Measurements from ENCODE around the gene PXDN.
"Not testable (repeated sequence)": the region's sequence is repeated elsewhere in the genome, so short reads cannot be mapped to it uniquely, and the experiment has no call there.

Gene PXDN

DNA sequence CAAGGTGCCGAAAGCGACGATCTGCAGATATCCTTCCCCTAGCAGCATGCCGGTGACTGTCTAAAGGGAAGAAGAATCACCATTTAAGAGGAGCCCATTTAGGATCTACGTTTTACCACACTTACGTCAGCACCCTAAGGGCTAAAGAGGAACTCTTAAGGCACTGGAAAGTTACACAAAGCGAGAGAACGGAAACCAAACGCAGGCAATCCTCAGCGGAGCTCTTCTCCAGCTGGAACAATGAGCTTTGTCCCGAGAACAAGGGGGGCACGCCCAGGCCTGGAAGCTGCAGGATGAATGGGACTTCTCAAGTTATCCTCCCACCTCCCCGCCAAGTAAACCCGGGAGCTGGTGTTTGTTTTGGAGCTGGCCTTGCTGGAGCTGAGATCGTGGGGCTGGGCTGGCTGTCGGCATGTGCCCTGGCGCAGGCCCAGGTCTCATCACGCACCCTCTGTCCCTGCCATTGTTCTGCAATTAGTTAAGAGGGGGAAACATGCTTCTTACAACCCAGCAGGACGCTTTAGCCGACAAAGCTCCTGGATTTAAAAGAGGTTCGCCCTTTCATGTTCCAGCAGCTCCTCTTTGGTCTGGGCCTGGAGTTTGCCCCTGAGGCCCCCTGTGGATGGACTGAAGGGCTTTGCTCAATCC is 36.4 kb downstream of the PXDN start:
- no peak overlapping the region for H3K4me3 ChIP-seq (ENCODE audit: low read length)
- TF ChIP-seq, protein P1, sequence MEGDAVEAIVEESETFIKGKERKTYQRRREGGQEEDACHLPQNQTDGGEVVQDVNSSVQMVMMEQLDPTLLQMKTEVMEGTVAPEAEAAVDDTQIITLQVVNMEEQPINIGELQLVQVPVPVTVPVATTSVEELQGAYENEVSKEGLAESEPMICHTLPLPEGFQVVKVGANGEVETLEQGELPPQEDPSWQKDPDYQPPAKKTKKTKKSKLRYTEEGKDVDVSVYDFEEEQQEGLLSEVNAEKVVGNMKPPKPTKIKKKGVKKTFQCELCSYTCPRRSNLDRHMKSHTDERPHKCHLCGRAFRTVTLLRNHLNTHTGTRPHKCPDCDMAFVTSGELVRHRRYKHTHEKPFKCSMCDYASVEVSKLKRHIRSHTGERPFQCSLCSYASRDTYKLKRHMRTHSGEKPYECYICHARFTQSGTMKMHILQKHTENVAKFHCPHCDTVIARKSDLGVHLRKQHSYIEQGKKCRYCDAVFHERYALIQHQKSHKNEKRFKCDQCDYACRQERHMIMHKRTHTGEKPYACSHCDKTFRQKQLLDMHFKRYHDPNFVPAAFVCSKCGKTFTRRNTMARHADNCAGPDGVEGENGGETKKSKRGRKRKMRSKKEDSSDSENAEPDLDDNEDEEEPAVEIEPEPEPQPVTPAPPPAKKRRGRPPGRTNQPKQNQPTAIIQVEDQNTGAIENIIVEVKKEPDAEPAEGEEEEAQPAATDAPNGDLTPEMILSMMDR (conservative IDR thresholded peaks at IDR 0.05; ENCODE audit: low read depth, low read length): no peak

DNA sequence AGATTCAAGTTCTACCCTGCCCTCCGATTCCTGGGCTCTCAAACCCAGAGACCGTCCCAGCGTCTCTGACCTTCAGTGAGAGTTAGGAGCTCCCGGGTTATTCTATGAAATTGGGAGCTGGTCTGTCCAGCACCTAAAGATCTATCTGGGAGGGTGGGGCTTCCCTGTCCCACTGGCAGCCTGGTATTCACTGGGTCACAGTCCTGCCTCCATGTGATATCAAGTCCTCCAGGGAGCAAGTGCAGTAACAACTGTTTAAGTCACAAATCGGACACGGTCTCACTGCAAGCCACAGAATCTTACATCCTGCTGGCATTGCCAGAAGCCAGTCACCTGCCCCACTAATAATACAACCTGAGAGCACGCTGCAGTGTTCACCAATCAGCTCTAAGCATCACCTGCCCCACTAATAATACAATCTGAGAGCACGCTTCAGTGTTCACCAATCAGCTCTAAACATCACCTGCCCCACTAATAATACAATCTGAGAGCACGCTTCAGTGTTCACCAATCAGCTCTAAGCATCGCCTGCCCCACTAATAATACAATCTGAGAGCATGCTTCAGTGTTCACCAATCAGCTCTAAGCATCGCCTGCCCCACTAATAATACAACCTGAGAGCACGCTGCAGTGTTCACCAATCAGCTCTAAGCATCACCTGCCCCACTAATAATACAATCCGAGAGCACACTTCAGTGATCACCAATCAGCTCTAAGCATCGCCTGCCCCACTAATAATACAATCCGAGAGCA is 38.0 kb downstream of the PXDN start:
- not testable (repeated sequence) for DNase-seq (ENCODE audit: low read depth)

More for the DNA sequence above, 36.4 kb downstream of the PXDN start:
- DNase-seq (ENCODE audit: low read depth): no peak

DNA sequence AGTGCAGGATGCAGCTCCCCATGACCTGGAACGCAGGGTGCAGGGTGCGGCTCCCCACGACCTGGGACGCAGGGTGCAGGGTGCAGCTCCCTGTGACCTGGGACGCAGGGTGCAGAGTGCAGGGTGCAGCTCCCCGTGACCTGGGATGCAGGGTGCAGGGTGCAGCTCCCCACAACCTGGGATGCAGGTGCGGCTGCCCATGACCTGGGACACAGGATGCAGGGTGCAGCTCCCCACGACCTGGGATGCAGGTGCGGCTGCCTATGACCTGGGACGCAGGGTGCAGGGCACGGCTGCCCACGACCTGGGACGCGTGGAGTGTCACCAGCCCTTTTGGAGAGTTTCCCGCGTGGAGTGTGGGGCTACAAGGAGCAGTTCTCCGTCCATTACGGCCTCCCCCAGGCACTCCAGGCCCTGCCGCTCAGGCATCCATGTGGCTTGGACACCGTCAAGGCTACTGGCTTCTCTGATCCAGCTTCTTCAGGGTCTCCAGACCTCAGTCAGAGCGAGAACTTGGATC is 38.7 kb downstream of the PXDN start:
- no peak for DNase-seq (ENCODE audit: low read depth)
- TF ChIP-seq, protein P1 (conservative IDR thresholded peaks at IDR 0.05; ENCODE audit: low read depth, low read length): no peak
- no peak overlapping the region for H3K4me3 ChIP-seq (ENCODE audit: low read length)

More for the DNA sequence above, 38.0 kb downstream of the PXDN start:
- H3K4me3 ChIP-seq (ENCODE audit: low read length): not testable (repeated sequence)

DNA sequence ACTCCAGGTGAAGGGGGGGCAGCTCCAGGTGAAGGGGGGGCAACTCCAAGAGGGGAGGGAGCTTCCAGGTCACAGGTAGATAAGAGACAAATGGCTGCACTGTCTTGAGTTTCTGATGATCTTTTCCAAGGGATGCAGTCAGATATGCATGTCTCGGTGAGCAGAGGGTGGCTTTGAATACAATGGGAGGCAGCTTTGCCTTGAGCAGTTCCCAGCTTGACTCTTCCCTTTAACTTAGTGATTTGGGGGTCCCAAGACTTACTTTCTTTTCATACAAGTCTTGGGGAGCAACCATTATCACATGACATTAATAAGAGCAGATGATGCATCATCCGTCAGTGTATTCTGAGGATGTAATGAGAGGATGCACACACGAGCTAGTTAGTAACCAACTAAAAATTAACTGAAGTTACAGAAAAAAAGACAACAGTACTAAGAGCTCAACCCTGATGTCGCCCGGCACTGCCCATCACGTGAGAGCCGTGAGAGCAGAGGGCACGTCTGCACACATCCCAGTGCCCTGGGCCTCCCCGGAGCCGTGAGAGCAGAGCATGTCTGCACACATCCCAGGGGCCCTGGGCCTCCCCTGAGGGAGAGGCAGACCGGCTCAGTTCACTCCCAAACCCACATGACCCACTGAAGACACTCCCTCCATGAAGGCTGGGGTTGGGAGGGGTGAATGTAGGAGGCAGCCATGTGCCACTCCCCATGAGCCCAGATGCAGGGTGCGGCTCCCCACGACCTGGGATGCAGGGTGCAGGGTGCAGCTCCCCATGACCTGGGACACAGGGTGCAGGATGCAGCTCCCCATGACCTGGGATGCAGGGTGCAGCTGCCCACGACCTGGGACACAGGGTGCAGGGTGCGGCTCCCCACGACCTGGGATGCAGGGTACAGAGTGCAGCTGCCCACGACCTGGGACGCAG is 39.4 kb downstream of the PXDN start:
- no peak for DNase-seq (ENCODE audit: low read depth)
- no peak overlapping the region for H3K4me3 ChIP-seq (ENCODE audit: low read length)
- TF ChIP-seq, protein P1 (conservative IDR thresholded peaks at IDR 0.05; ENCODE audit: low read depth, low read length): no peak

DNA sequence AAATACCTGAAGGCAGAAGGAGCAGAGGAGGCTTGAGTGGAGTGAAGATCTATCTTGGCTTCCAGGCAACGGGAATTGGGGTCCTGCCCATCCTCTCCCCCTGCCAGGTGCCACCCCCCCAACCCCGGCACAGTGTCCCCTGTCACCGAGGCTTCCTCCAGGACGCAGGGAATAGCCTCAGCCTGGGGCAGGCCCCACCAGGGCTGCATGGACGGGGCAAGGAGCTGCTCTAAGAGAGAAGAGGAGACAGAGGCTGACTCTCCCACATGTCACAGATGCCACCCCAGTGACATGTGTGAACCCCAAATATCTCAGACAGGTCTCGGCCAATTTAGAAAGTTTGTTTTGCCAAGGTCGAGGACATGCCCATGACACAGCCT is 42.1 kb downstream of the PXDN start:
- TF ChIP-seq, protein P1 (conservative IDR thresholded peaks at IDR 0.05; ENCODE audit: low read depth, low read length): no peak
- DNase-seq (ENCODE audit: low read depth): no peak
- no peak overlapping the region for H3K4me3 ChIP-seq (ENCODE audit: low read length)

DNA sequence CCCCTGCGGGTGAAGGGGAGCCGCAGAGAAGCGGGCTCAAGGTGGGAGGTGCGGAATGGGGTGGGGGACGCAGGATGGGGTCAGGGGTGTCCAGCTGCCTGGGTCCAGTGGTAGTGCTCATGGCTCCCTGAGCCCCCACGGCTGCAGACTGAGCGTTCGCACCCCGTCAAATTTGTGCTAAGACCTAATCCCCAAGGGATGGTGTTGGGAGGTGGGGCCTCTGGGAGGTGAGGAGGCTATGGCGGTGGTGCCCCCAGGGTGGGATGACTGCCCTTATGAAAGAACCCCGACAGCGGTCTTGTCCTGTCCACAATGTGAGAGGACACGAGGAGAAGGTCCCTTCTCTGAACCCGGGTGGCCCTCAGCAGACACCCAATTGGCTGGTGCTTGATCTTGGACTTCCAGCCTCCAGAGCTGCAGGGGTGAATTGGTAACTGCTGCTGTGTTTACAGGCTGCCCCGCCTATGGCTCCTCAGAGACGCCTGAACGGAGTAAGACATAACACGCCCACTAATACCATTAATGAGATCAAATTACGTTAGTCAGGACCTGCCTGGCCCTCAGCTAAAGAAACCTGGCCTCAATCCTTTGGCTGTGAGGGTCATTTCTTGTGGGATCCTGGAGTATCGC is 42.6 kb downstream of the PXDN start:
- H3K4me3 ChIP-seq (ENCODE audit: low read length): no peak overlapping the region
- TF ChIP-seq, protein P1 (conservative IDR thresholded peaks at IDR 0.05; ENCODE audit: low read depth, low read length): no peak
- DNase-seq (ENCODE audit: low read depth): no peak

DNA sequence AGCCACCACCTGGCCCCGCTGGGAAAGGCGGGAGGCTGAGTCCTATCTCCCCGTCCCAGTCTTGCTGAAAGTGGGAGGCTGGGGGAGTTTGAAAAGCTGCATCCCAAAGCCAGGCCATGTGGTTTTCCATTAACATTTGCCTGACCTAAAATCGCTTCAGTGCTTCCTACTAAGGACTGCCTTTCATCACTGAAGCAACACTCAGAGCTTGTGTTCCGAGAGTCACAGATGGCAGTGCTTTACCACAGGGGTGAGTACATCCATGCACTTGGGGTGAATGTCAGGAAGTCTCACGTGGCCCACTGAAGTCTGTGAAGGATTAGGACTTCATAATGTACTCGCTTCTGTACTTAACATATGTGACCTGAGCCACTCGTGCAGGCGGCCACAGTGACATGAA is 43.3 kb downstream of the PXDN start:
- TF ChIP-seq, protein P1 (conservative IDR thresholded peaks at IDR 0.05; ENCODE audit: low read depth, low read length): no peak
- DNase-seq (ENCODE audit: low read depth): no peak
- H3K4me3 ChIP-seq (ENCODE audit: low read length): no peak overlapping the region

DNA sequence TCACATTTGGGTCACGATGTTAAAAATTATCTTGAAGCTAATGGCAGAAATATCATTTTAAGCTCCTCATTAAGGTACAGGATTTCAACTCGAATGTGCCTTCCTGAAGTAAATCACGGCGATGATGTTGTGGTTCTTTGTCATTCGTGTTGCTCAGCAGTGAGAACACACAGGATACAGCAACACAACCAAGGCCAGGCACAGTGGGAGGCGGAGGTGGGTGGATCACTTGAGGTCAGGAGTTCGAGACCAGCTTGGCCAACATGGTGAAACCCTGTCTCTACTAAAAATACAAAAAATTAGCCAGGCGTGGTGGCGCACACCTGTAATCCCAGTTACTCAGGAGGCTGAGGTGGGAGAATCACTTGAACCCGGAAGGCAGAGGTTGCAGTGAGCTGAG is 43.9 kb downstream of the PXDN start:
- not testable (repeated sequence) for DNase-seq (ENCODE audit: low read depth); H3K4me3 ChIP-seq (ENCODE audit: low read length)
